ENCODE measurements around the gene SUN2.

SUN2 gene

DNA sequence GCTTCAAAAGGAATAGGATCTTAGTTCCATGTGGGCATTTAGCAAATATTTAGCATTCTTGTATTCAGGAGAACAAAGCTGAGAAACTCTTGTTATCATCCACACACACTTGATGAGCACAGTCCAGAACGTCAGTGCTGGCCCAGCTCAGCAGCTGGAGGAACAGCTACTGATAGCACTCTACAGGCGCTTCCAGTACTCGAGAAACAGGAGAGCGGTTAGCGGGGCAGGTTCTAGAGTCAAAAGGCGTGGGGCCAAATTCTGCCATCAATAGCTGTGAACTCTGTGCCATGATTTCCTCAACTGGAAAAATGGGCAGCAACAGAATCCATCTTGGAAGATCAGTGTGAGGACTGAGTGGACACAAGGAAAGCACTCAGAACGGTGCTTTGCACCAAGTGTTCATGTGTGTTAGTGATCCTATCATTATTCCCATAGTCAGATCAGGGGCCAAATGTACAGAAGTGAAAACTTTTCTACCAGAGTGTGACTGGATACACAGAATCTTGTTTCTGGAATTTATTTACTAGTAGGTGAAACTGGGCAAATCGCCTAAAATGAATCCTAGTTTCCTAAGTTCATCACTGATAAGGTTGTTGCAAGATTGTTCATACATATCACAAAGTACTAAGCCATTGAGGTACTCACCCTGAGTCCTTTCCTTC is 58.2 kb downstream of the SUN2 start:
- no peak for DNase-seq (ENCODE audit: low spot score)

GRCh38 chr22:38696606-38697424 is 59.0 kb downstream of the SUN2 start:
- peak; percentile 96 for DNase-seq (ENCODE audit: low spot score)

- no peak for DNase-seq (ENCODE audit: low spot score)
Measured at GRCh38 chr22:38694940-38695339, 60.9 kb downstream of the SUN2 start.

GRCh38 chr22:38694049-38694448 is 61.7 kb downstream of the SUN2 start:
- no peak for DNase-seq (ENCODE audit: low spot score)

DNA sequence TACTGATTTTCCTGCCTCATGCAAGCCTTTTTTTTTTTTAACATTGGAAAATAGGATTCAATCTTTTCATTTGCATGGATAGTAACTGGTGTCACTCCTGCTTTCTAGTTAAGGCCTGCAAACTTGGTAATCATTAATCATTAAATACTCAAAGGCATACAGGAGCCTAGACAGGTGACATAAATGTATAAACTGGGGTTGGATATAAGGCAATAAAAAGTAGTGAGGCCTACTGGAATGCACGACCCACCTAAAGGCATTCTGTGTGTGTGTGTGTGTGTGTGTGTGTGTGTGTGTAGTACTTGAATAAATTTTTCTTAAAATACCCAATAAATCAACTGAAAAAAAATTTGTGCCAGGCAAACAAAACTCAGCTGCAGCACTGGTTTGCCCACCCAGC is 66.1 kb downstream of the SUN2 start:
- DNase-seq (ENCODE audit: low spot score): no peak

DNA sequence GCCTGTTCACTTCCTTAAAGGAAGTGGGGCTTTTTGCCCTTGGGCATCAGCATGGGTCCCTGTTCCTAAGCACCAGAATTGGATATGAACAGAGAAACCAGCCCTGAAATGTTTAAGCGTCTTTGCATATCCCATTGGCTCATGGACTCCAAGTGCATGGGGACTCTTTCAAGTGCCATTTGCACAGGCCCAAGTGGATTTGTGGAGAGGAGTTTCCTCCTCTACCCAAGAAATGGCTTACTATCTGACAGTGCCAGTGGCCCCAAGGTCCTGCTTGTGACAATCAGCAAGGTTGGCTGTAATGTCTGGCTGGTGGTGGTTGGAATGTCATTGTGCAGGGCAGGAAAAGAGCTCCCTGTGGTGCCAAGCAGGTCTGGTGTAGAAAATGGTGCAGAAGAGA is 70.0 kb downstream of the SUN2 start:
- no peak for DNase-seq (ENCODE audit: low spot score)

DNA sequence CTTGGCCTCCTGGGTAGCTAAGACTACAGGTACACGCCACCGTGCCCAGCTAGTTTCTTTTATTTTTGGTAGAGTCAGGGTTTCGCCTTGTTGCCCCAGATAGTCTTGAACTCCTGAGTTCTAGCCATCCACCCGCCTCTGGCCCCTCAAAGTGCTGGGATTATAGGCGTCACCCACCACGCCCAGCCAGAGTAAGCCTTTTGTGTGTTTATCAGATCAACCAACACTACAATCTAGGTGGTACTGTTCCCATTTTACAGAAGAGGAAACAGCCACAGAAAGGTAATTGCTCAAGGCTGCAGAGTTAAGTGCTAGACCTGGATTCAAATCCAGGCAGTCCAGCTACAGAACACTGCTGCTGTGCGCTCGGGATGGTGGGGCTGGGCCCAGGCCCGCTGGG is 70.9 kb downstream of the SUN2 start:
- no peak for DNase-seq (ENCODE audit: low spot score)
